Activated CD4-positive, alpha-beta T cell treated with anti-CD3 and anti-CD28 coated beads, Interleukin-2, amount 50 U/mL, for 24 hours (primary cell): ENCODE results near the gene ZCCHC14.
"Not testable (repeated sequence)": the region's sequence is repeated elsewhere in the genome, so short reads cannot be mapped to it uniquely, and the experiment has no call there.

Experiments
- DNase-seq, 2 donors: peaks; one replicate each; pipeline ENCODE4 v3.0.0-alpha.2; 2020; ENCODE audit warnings: low read depth in 1 of 2, low spot score in 1 of 2

The ZCCHC14 gene

GRCh38 chr16:87412371-87412995 is 80.3 kb downstream of the ZCCHC14 start:
- no peak for DNase-seq

GRCh38 chr16:87411375-87412271 is 81.2 kb downstream of the ZCCHC14 start:
- no peak for DNase-seq

GRCh38 chr16:87410968-87411367 is 81.9 kb downstream of the ZCCHC14 start:
- DNase-seq, result no peak

DNA sequence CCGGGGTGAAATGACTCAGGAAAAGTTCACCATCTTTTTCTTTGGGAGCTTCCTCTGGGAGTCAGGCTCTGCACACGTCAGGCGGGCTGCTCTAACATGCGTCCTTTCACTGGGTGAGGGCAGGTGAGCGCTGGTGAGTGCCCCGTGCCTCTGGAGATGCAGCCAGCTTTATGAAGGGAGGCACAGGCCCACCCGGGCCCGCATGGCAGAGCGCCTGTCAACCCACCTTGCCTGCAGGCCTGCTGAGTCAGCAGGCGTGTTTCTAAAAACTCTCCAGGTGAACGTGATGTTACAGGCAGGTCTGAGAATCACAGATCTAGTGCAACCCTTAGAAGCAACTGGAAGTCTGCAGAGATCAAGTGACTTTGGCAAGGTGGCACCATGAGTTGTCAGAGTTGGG is 82.3 kb downstream of the ZCCHC14 start:
- DNase-seq, result no peak

DNA sequence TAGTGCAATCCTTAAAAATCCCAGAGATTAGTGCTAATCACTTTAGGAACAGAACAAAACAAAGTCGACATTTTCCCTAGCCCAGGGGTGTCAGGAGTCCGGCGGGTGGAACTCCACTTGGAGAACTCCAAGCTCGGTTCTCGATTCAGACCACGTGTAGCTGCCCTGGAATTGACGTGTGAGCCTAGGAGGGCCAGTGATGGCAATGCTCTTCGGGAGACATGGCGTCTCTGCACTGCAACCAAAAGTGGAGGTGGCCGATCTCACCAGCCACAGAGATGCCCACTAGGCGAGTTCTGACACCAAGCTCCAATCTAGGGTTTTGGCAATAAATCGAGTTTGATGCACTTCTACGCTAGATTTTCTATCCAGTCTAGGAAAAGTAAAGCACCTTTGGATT is 83.0 kb downstream of the ZCCHC14 start:
- DNase-seq, result no peak

DNA sequence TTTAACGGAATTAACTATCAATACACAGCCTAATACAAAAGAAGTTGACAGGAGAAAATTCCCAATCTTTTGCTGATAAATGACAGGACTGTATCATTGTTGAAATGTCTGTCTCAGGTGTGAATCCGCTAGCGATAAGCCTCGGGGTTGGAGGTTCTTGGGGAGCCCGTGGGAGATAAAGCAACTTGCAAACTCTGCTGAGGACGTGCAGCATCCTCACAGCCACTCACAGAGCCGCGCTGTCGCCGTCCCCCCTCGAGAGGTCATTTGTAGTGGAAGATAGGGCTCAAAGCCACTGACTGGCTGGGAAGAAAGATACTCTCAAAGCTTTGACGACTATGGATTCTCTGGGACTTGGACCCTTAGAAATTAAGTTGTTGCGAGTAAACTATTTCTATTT is 83.7 kb downstream of the ZCCHC14 start:
- DNase-seq, result no peak

DNA sequence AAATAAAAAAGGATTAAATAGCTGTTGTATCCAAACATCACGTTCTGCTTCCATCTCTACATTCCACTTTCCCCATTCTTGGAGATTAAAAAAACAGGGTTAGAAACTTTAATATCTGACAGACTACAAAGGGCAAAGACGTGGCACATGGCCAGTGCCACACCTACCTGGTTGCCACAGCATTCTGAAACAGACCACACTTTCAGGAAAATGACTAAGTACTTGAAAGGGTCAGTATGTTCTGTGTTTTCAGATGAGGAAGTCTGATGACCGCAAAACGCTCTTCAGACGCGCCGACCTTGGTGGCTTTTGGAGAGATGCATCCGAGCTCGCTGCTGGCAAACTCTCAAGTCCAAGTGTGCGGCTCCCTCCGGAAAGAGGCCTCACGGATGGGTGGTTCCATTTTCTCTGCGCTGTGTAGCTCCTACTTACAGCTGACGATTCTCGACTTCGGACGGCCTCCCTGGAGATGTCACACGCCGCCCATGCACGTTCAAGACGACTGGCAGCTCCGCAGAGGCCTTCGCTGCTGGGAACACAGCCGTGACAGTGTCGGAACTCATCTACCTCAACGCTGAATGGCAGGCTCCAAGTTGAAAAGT is 85.2 kb downstream of the ZCCHC14 start:
- DNase-seq, result no peak

DNA sequence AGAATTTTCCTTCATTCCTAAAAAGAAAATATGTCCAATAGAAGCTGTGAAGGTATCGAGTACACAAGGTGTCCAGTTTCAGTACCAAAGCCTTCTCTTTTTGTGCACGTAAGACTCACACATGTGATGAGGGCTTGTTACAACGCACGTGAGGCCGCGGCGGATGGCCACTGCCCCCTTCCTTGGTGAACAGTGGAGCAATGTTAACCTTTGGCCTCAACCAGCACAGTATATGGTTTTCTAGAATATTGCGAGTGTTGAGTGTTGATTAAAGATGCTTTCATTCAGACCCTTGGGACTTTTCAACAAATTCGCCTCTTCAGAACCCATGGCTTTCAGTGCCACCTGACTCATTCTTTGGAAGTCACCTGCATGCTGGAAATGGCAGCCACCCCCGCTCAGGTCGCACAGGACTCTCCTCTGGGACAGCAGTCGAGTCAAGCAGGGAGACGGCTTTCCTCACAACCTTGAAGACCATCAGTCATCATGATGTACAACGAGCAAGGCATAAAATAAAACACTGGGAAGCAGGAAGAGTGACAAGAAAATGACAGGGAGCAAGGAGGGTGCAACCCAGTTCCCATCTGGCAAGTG is 86.2 kb downstream of the ZCCHC14 start:
- no peak for DNase-seq

GRCh38 chr16:87404764-87405625 is 87.8 kb downstream of the ZCCHC14 start:
- no peak for DNase-seq

DNA sequence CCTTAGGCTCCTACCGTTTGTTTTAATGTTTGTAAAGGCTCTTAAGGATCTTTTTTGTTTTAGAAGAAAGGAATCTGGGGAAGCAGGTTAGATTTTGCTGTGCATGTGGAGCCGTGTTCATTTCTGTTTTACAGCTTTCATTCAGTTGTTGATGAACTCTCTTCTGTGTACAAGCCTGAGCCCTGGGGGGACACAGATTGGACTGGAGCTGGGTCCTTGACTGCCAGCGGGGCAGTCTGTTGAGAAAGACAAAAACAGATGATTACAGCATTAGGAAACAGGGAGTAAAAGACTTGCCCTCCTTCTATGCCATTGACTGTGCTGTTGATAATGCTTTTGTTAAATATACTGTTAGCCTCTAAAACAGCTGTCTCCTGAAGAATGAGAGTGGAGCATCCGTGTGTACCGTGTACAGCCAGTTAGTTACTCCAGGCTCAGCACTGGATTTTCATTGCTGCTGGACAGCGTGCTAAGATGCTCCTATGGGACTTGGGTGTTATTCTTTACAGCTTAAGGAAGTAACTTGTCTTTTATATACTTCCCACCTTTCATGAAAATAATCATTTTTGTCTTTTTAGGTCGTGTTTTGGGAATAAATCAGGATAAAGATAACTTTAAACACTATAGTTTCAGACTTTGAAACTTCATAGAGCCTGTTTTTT is 97.5 kb downstream of the ZCCHC14 start:
- DNase-seq, result no peak

- DNase-seq, result no peak
Observed at GRCh38 chr16:87393680-87394055, 99.2 kb downstream of the ZCCHC14 start.

DNA sequence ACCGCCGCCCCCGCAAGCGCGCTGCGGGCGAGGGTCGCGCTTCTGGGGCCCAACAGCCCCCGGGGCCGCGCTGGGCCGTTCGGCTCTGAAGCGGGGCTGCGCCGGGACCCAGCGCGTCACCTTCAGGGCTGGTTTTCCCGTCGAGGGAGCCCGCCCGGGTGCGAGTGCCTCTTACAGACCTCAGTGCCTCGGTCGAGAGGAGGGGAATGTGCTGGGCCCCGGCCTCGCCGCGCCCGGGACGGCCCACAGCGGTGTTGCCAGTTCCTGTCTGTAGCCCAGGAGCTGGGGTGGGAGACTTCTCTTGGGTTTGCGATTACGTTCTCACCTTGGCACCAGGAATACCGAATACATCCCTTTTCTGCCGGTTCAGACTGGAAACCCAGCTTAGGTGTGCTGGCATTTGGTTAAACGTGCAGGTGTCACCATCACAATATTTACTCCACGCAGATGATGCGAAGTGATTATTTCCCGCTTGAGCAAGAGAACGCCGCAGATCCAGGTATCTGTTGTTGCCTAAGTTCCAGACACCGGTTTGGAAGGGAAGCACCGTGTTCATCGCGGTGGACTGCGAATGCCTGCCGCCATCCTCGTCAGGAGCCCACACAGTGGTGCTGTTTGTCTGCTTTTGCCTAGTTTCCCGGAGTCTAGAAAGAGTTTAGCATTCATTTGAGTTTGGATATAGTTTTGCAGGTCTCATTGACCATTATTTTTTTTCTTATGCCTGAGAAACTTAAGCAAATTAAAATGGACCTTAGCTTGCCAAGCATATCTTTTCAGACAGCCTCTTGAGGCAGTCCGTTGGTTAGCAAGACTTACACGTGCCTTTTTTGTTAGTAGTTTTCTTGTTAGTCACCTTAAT is 99.8 kb downstream of the ZCCHC14 start:
- peak in 1 of 2 donors; percentile 13 for DNase-seq

DNA sequence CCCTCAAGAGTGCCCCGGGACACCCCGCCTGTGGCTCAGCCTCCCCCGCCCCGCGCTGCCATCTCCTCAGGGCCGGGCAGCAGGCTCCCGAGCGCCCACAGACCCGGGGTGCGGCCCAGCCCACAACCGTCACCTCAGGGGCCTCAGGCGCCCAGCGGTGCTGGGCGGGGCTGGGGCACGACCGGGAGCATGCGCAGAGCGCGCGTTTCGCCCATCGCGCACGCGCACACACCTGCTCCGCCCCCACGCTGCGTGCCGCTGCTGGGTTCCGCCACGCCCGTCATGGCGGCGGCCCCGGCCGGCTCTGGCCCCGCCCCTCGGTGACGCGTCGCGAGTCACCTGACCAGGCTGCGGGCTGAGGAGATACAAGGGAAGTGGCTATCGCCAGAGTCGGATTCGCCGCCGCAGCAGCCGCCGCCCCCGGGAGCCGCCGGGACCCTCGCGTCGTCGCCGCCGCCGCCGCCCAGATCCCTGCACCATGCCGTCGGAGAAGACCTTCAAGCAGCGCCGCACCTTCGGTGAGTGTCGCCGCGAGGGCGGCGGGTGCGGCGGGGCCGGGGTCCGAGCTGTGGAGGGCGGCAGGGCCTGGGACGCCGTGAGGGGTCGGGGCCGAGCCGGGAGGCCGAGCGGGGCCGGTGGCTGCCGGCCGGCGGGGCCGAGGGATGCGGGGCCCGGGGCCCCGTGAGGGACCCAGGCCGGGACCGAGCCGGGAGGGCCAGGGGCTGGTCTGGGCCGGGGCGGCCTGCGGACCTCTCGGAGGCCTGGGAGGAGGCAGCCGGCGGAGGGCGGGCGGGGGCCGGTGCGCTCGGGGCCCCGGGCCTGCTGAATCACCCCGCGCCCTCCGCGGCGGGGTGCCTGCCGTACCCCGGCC is 100.6 kb downstream of the ZCCHC14 start, which contains the start of gene MAP1LC3B:
Gene MAP1LC3B (plus strand): TSS at position 387 of the 871 bp plus-strand sequence. CDS start 92 bp downstream, at position 479.
- DNase-seq, result peak; percentile 95 to 98

DNA sequence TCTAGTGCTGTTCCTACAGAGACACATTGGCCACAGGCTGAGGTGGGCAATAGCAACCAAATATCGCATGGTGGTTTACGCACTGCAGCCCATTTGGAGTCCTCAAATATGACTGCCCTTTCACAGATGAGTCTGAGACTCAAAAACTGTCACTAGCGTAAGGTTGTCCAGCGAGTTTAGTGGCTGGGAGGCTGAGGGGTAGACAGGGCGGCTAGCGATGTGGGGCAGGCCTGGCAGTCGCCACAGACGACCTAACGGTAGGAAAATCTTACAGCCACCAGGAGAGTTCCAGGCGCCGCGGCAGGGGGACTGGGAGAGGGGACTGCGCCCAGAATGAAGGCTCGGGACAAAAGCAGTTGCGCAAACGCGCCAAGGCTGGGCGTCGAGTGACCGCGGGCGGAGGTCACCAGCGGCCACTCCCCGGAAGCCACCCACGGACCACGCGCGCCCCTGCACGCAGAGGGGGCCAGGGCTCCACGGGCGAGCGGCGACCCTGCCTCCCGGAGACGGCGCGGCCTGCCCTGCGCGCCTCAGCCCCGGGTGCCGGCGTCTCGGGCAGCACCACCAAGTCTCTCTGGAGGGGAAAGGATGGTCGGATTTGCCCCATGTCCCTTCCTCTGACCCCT is 101.4 kb downstream of the ZCCHC14 start:
- no peak for DNase-seq

DNA sequence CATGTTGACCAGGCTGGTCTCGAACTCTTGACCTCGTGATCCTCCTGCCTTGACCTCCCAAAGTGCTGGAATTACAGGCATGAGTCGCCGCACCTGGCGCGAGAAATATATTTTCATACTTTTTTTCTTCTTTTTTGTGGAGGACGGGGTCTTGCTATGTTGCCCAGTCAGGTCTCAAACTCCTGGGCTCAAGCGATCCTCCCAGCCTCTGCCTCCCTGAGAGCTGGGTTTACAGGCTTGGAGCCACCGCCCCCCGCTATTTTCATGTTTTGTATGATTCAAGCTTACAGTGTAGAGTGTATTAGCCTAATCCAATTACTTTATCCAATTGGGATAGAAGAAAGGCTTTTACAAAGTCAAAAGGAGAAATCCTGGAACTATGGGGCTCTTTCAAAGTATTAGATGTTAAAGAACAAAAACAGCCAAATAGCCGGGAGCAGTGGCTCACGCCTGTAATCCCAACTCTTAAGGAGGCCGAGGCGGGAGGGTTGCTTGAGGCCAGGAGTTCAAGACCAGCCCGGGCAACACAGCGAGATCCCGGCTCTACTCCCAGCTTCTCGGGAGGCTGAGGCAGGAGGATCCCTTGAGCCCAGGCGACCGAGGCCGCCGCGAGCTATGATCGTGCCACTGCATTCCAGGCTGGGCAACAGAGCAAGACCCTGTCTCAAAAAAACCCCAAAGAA is 102.0 kb downstream of the ZCCHC14 start:
- no peak for DNase-seq

DNA sequence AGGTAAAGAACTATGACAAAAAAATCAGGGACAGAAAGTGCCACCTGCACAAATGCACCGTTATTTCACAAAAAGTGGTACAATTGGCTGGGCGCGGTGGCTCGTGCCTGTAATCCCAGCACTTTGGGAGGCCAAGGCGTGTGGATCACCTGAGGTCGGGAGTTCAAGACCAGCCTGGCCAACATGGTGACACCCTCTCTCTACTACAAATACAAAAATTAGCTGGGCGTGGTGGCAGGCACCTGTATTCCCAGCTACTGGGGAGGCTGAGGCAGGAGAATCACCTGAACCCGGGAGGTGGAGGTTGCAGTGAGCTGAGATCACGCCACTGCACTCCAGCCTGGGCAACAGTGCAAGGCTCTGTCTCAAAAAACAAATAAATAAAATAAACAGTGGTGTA is 102.9 kb downstream of the ZCCHC14 start:
- DNase-seq, result not testable (repeated sequence)

DNA sequence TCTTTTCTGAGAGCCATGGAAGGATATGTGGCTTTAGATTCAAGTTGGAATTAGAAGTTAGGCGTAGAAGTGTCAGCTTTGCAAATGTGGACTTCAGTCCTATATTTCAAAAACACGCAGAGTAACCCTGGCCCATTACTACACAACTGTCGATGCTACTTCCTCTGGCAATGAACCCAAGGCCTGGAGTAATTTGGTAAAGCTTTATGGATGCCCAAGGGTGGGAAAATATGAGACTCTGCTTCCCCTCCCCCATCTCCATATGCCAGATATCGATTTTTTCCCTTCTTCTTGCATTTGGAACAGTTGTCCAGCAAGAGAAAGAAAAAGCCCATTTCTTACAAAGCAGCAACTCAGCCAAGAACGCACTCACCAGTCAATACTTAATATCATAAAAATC is 103.6 kb downstream of the ZCCHC14 start:
- DNase-seq, result no peak
